Measurements from ENCODE around the gene MUC2.

Gene MUC2

GRCh38 chr11:1060852-1061616, 13.6 kb upstream of the MUC2 start:
- H3K4me3 ChIP-seq, result no peak overlapping the region
- peaks cover 9% of the 10 kb centered on the region; the same call in 1 of the 2 replicates for H3K9me3 ChIP-seq
- H3K4me1 ChIP-seq, result no peaks in the 10 kb centered on the region; the same call in none of the 2 replicates
- peak in 1 of 2 experiments; percentile 13 for DNase-seq (ENCODE audit: low spot score in 2 of 2)
- in situ Hi-C loops (cut with MboI; ENCODE audit: low sequenced_read_pairs), result no loop called here
- no peaks in the 10 kb centered on the region for H3K36me3 ChIP-seq (replicated peaks)
- H3K27me3 ChIP-seq (ENCODE audit: low read depth), result no peaks in the 10 kb centered on the region

- no peak for DNase-seq (ENCODE audit: low spot score in 2 of 2)
- H3K36me3 ChIP-seq (replicated peaks), result no peaks in the 10 kb centered on the region
- H3K27me3 ChIP-seq (ENCODE audit: low read depth), result no peaks in the 10 kb centered on the region
- no peak overlapping the region for H3K4me3 ChIP-seq
- in situ Hi-C loops (cut with MboI; ENCODE audit: low sequenced_read_pairs), result no loop called here
- no peaks in the 10 kb centered on the region; the same call in none of the 2 replicates for H3K4me1 ChIP-seq
- peaks cover 9% of the 10 kb centered on the region; the same call in 1 of the 2 replicates for H3K9me3 ChIP-seq
Measured at GRCh38 chr11:1062075-1062820, 12.4 kb upstream of the MUC2 start.

- no peaks in the 10 kb centered on the region; the same call in 1 of the 2 replicates for H3K27me3 ChIP-seq (ENCODE audit: low read depth)
- H3K36me3 ChIP-seq (replicated peaks), result no peaks in the 10 kb centered on the region
- H3K4me3 ChIP-seq, result no peak overlapping the region
- DNase-seq (ENCODE audit: low spot score in 2 of 2), result no peak
- no peaks in the 10 kb centered on the region; the same call in none of the 2 replicates for H3K4me1 ChIP-seq
- peaks cover 9% of the 10 kb centered on the region; the same call in 1 of the 2 replicates for H3K9me3 ChIP-seq
- in situ Hi-C loops (cut with MboI; ENCODE audit: low sequenced_read_pairs), result no loop called here
Measured at GRCh38 chr11:1064167-1064566, 10.5 kb upstream of the MUC2 start.

GRCh38 chr11:1067812-1068496, 6.7 kb upstream of the MUC2 start:
- DNase-seq (ENCODE audit: low spot score in 2 of 2), result no peak
- no peaks in the 10 kb centered on the region for H3K36me3 ChIP-seq (replicated peaks)
- no peaks in the 10 kb centered on the region for H3K9me3 ChIP-seq
- peaks cover 12% of the 10 kb centered on the region for H3K27me3 ChIP-seq (ENCODE audit: low read depth)
- no peak overlapping the region for H3K4me3 ChIP-seq
- H3K4me1 ChIP-seq, result no peaks in the 10 kb centered on the region; the same call in 1 of the 2 replicates
- in situ Hi-C loops (cut with MboI; ENCODE audit: low sequenced_read_pairs), result no loop called here

GRCh38 chr11:1069740-1070139, 4.9 kb upstream of the MUC2 start:
- in situ Hi-C loops (cut with MboI; ENCODE audit: low sequenced_read_pairs), result no loop called here
- H3K36me3 ChIP-seq (replicated peaks), result no peaks in the 10 kb centered on the region
- H3K4me3 ChIP-seq, result no peak overlapping the region
- H3K27me3 ChIP-seq (ENCODE audit: low read depth), result peaks cover 15% of the 10 kb centered on the region
- DNase-seq (ENCODE audit: low spot score in 2 of 2), result no peak
- H3K4me1 ChIP-seq, result no peaks in the 10 kb centered on the region
- no peaks in the 10 kb centered on the region for H3K9me3 ChIP-seq

- no peaks in the 10 kb centered on the region for H3K4me1 ChIP-seq
- H3K27me3 ChIP-seq (ENCODE audit: low read depth), result peaks cover 23% of the 10 kb centered on the region
- no peaks in the 10 kb centered on the region for H3K36me3 ChIP-seq (replicated peaks)
- H3K9me3 ChIP-seq, result no peaks in the 10 kb centered on the region
- no peak overlapping the region for H3K4me3 ChIP-seq
- peak in 1 of 2 experiments; percentile 5 for DNase-seq (ENCODE audit: low spot score in 2 of 2)
- in situ Hi-C loops (cut with MboI; ENCODE audit: low sequenced_read_pairs), result no loop called here
Measured at GRCh38 chr11:1070594-1071462, 3.8 kb upstream of the MUC2 start.

GRCh38 chr11:1071571-1072115, 3.0 kb upstream of the MUC2 start:
- peak in 1 of 2 experiments; percentile 7 for DNase-seq (ENCODE audit: low spot score in 2 of 2)
- in situ Hi-C loops (cut with MboI; ENCODE audit: low sequenced_read_pairs), result no loop called here
- H3K36me3 ChIP-seq (replicated peaks), result no peaks in the 10 kb centered on the region
- H3K4me3 ChIP-seq, result no peak overlapping the region
- H3K4me1 ChIP-seq, result no peaks in the 10 kb centered on the region
- peaks cover 23% of the 10 kb centered on the region for H3K27me3 ChIP-seq (ENCODE audit: low read depth)
- no peaks in the 10 kb centered on the region for H3K9me3 ChIP-seq

- H3K4me3 ChIP-seq, result no peak overlapping the region
- no peaks in the 10 kb centered on the region for H3K36me3 ChIP-seq (replicated peaks)
- peak in 1 of 2 experiments; percentile 5 for DNase-seq (ENCODE audit: low spot score in 2 of 2)
- H3K27me3 ChIP-seq (ENCODE audit: low read depth), result peaks cover 23% of the 10 kb centered on the region
- in situ Hi-C loops (cut with MboI; ENCODE audit: low sequenced_read_pairs), result no loop called here
- H3K9me3 ChIP-seq, result no peaks in the 10 kb centered on the region
- H3K4me1 ChIP-seq, result no peaks in the 10 kb centered on the region
Measured at GRCh38 chr11:1072116-1072820, 2.4 kb upstream of the MUC2 start.

GRCh38 chr11:1072821-1073231, 1.8 kb upstream of the MUC2 start:
- in situ Hi-C loops (cut with MboI; ENCODE audit: low sequenced_read_pairs), result no loop called here
- H3K4me3 ChIP-seq, result no peak overlapping the region

GRCh38 chr11:1073261-1073724, 1.4 kb upstream of the MUC2 start:
- Histone ChIP-seq H3K4me3 (no peak overlapping the region), H3K27me3 (ENCODE audit: low read depth) (peaks cover 23% of the 10 kb centered on the region), H3K9me3 (no peaks in the 10 kb centered on the region), H3K4me1 (no peaks in the 10 kb centered on the region), H3K36me3 (replicated peaks) (no peaks in the 10 kb centered on the region)
- in situ Hi-C loops (cut with MboI; ENCODE audit: low sequenced_read_pairs), result no loop called here
- DNase-seq (ENCODE audit: low spot score in 2 of 2), result peak in 1 of 2 experiments; percentile 4

More at GRCh38 chr11:1072821-1073231, 1.8 kb upstream of the MUC2 start:
- H3K4me1 ChIP-seq, result no peaks in the 10 kb centered on the region
- H3K9me3 ChIP-seq, result no peaks in the 10 kb centered on the region
- H3K27me3 ChIP-seq (ENCODE audit: low read depth), result peaks cover 23% of the 10 kb centered on the region
- H3K36me3 ChIP-seq (replicated peaks), result no peaks in the 10 kb centered on the region
- DNase-seq (ENCODE audit: low spot score in 2 of 2), result peak in 1 of 2 experiments; percentile 6

GRCh38 chr11:1073851-1074243, 827 bp upstream of the MUC2 start:
- Histone ChIP-seq H3K4me1 (no peaks in the 10 kb centered on the region), H3K27me3 (ENCODE audit: low read depth) (peaks cover 23% of the 10 kb centered on the region), H3K36me3 (replicated peaks) (no peaks in the 10 kb centered on the region), H3K4me3 (no peak overlapping the region), H3K9me3 (no peaks in the 10 kb centered on the region)
- DNase-seq (ENCODE audit: low spot score in 2 of 2), result no peak
- in situ Hi-C loops (cut with MboI; ENCODE audit: low sequenced_read_pairs), result no loop called here

GRCh38 chr11:1075341-1075911, 752 bp downstream of the MUC2 start:
- no peaks in the 10 kb centered on the region for H3K9me3 ChIP-seq
- in situ Hi-C loops (cut with MboI; ENCODE audit: low sequenced_read_pairs), result no loop called here
- H3K36me3 ChIP-seq (replicated peaks), result no peaks in the 10 kb centered on the region
- H3K4me1 ChIP-seq, result no peaks in the 10 kb centered on the region
- no peak overlapping the region for H3K4me3 ChIP-seq
- peak in 1 of 2 experiments; percentile 4 for DNase-seq (ENCODE audit: low spot score in 2 of 2)
- H3K27me3 ChIP-seq (ENCODE audit: low read depth), result peaks cover 23% of the 10 kb centered on the region

All from HAP-1 (cell line).